ENCODE results near the gene CLEC4M. TPM values are rescaled to one million over a fixed set of nuclear protein-coding genes. Genes with fewer than 3 reads are reported as not detected.
"Not testable (repeated sequence)": the region's sequence is repeated elsewhere in the genome, so short reads cannot be mapped to it uniquely, and the experiment has no call there.

CLEC4M gene
- total RNA-seq, 1 donor from 2014 or later: not detected

DNA sequence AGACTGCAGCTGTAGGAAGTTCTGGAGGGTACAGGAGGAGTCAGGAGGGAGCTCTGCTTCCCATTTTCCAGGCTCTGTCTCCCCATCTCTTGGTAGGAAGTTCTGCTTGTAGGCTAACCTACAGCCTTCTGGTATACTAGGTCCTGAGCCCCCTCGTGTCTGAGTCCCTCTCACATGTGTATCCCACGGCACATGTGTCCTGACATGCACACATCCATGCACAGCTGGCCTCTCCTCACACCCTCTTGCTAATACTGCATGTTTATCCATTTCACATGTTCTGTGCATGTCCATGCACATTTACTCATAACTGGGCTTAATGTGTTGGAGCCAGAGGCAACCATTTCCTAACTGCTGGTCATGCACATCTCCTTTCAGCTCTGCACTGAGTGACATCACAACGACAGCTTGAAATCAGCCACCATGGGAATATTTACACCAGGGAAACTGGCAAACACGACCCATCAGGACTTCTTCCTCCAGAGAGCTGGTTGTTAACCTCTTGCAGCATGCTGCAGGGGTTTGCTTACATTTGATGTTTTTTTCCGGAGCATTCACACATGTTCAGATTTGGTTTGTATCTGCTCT is 18.8 kb upstream of the CLEC4M start:
- no peaks in the 10 kb centered on the region for H3K9me3 ChIP-seq (ENCODE audit: low read depth)
- no peak overlapping the region for H3K27ac ChIP-seq
- no peak overlapping the region for H3K9ac ChIP-seq
- peaks cover 28% of the 10 kb centered on the region for H3K27me3 ChIP-seq
- Mint-ChIP-seq H3K4me1 (no peaks in the 10 kb centered on the region), H3K9me3 (peaks cover 4% of the 10 kb centered on the region), H3K36me3 (no peaks in the 10 kb centered on the region), H3K27ac (no peak overlapping the region), H3K4me3 (peak overlapping the region; percentile 12), H3K27me3 (ENCODE audit: insufficient read depth, low read depth) (peaks cover 20% of the 10 kb centered on the region)
- no peak overlapping the region for H3K4me3 ChIP-seq
- no peaks in the 10 kb centered on the region for H4K20me1 ChIP-seq (ENCODE audit: low read depth)
- H3K4me2 ChIP-seq: no peak overlapping the region
- H3K4me1 ChIP-seq: no peaks in the 10 kb centered on the region
- TF ChIP-seq EZH2 (IDR thresholded peaks at IDR 0.05) (no peak), EZH2phosphoT487 (IDR thresholded peaks at IDR 0.05) (no peak)
- TF ChIP-seq, protein P1, sequence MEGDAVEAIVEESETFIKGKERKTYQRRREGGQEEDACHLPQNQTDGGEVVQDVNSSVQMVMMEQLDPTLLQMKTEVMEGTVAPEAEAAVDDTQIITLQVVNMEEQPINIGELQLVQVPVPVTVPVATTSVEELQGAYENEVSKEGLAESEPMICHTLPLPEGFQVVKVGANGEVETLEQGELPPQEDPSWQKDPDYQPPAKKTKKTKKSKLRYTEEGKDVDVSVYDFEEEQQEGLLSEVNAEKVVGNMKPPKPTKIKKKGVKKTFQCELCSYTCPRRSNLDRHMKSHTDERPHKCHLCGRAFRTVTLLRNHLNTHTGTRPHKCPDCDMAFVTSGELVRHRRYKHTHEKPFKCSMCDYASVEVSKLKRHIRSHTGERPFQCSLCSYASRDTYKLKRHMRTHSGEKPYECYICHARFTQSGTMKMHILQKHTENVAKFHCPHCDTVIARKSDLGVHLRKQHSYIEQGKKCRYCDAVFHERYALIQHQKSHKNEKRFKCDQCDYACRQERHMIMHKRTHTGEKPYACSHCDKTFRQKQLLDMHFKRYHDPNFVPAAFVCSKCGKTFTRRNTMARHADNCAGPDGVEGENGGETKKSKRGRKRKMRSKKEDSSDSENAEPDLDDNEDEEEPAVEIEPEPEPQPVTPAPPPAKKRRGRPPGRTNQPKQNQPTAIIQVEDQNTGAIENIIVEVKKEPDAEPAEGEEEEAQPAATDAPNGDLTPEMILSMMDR (IDR thresholded peaks at IDR 0.05): no peak
- no peak overlapping the region for H2AFZ ChIP-seq (replicated peaks)
- no peak for DNase-seq (ENCODE audit: low spot score)
- H3F3A ChIP-seq (ENCODE audit: low read depth): no peaks in the 10 kb centered on the region
- H3K36me3 ChIP-seq: no peaks in the 10 kb centered on the region
- no peaks in the 10 kb centered on the region for H3K79me2 ChIP-seq (ENCODE audit: low read depth)

DNA sequence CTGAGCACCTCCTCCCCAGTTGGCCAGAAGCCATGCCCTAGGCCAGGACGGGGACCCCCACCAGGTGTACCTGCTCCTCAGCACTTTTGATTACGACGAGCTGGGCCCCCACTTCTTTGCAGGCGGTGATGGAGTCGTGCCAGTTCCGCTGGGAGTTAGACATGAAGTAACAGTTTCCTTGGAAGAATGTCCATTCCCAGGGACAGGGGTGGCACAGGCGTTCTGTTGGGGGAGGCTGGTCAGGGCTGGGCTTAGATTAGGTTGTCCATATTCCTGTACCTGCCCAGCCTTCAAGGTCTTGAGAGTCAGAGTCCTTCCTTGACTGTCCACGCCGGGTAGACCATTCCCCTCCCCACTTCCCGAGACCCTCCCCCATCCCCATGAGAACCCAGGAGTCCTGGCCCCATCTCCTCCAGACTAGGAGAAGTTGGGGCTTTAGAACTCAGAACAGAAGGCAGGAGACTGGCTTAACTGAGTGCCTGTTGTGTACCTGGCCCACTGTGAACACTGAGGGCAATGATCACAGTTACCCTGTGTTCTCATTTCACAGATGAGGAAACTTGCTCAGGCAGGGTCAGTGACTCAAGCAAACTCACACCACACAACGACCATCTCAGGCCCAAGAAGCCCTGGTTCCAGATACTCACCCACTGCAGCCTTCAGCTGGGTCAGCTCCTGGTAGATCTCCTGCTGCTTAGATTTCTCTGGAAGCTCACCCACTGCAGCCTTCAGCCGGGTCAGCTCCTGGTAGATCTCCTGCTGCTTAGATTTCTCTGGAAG is 18.0 kb upstream of the CLEC4M start:
- Histone ChIP-seq H4K20me1 (ENCODE audit: low read depth) (no peaks in the 10 kb centered on the region), H3K4me3 (no peak overlapping the region), H3F3A (ENCODE audit: low read depth) (no peaks in the 10 kb centered on the region), H2AFZ (replicated peaks) (no peak overlapping the region), H3K27me3 (peaks cover 21% of the 10 kb centered on the region), H3K36me3 (no peaks in the 10 kb centered on the region), H3K9ac (no peak overlapping the region), H3K4me2 (no peak overlapping the region), H3K27ac (no peak overlapping the region), H3K79me2 (ENCODE audit: low read depth) (no peaks in the 10 kb centered on the region), H3K9me3 (ENCODE audit: low read depth) (no peaks in the 10 kb centered on the region), H3K4me1 (no peaks in the 10 kb centered on the region)
- peaks cover 4% of the 10 kb centered on the region for H3K9me3 Mint-ChIP-seq
- no peak overlapping the region for H3K27ac Mint-ChIP-seq
- TF ChIP-seq EZH2phosphoT487 (IDR thresholded peaks at IDR 0.05) (no peak), EZH2 (IDR thresholded peaks at IDR 0.05) (no peak)
- TF ChIP-seq, protein P1 (IDR thresholded peaks at IDR 0.05): no peak
- no peak for DNase-seq (ENCODE audit: low spot score)
- peaks cover 17% of the 10 kb centered on the region for H3K27me3 Mint-ChIP-seq (ENCODE audit: insufficient read depth, low read depth)
- no peaks in the 10 kb centered on the region for H3K4me1 Mint-ChIP-seq
- no peaks in the 10 kb centered on the region for H3K36me3 Mint-ChIP-seq
- no peak overlapping the region for H3K4me3 Mint-ChIP-seq

DNA sequence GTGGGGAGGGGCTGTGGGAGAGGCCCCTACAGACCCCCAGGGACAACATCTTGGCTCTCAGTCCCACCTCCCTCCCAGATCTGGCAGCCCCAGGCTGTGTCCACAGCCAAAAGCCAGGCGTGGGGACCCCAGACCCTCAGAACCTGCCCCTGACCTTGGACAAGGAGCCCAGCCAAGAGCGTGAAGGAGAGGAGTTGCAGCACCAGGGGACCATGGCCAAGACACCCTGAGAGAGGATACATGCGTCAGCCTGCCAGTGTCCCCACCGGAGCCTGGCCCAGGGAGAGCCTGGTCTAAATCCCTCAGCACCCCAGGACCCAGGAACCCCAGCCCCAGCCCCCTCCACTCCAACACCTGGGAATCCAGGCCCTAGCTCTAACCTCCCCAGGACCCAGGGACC is 16.7 kb upstream of the CLEC4M start:
- not testable (repeated sequence) for H3K79me2 ChIP-seq (ENCODE audit: low read depth); DNase-seq (ENCODE audit: low spot score); H3K4me2 ChIP-seq; H3F3A ChIP-seq (ENCODE audit: low read depth); H4K20me1 ChIP-seq (ENCODE audit: low read depth); H3K4me1 ChIP-seq; H3K27ac ChIP-seq; H3K9me3 Mint-ChIP-seq; H3K4me1 Mint-ChIP-seq; H3K36me3 Mint-ChIP-seq; H3K4me3 ChIP-seq; H3K9me3 ChIP-seq (ENCODE audit: low read depth); H3K9ac ChIP-seq; H3K27ac Mint-ChIP-seq; H2AFZ ChIP-seq (replicated peaks); H3K4me3 Mint-ChIP-seq; H3K36me3 ChIP-seq
- H3K27me3 ChIP-seq: peaks cover 10% of the 10 kb centered on the region
- peaks cover 22% of the 10 kb centered on the region for H3K27me3 Mint-ChIP-seq (ENCODE audit: insufficient read depth, low read depth)

All from neural progenitor cell (in vitro differentiated cells).